ENCODE data around the gene TSHZ2.
A peak's percentile ranks its signal among the peaks of the same experiment; 100 is the strongest.

The TSHZ2 gene

GRCh38 chr20:53033176-53033575, 61.0 kb downstream of the TSHZ2 start:
- TF ChIP-seq, protein P1, sequence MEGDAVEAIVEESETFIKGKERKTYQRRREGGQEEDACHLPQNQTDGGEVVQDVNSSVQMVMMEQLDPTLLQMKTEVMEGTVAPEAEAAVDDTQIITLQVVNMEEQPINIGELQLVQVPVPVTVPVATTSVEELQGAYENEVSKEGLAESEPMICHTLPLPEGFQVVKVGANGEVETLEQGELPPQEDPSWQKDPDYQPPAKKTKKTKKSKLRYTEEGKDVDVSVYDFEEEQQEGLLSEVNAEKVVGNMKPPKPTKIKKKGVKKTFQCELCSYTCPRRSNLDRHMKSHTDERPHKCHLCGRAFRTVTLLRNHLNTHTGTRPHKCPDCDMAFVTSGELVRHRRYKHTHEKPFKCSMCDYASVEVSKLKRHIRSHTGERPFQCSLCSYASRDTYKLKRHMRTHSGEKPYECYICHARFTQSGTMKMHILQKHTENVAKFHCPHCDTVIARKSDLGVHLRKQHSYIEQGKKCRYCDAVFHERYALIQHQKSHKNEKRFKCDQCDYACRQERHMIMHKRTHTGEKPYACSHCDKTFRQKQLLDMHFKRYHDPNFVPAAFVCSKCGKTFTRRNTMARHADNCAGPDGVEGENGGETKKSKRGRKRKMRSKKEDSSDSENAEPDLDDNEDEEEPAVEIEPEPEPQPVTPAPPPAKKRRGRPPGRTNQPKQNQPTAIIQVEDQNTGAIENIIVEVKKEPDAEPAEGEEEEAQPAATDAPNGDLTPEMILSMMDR (IDR thresholded peaks at IDR 0.05): no peak
- peak overlapping the region in 1 of 2 donors; percentile 48 for H3K27ac ChIP-seq
- H3K4me3 ChIP-seq: no peak overlapping the region
- no peak for DNase-seq (ENCODE audit: low spot score)

GRCh38 chr20:53034899-53035298, 62.7 kb downstream of the TSHZ2 start:
- Histone ChIP-seq H3K4me3 (no peak overlapping the region), H3K27ac (no peak overlapping the region)
- no peak for DNase-seq (ENCODE audit: low spot score)
- TF ChIP-seq, protein P1 (IDR thresholded peaks at IDR 0.05): no peak

DNA sequence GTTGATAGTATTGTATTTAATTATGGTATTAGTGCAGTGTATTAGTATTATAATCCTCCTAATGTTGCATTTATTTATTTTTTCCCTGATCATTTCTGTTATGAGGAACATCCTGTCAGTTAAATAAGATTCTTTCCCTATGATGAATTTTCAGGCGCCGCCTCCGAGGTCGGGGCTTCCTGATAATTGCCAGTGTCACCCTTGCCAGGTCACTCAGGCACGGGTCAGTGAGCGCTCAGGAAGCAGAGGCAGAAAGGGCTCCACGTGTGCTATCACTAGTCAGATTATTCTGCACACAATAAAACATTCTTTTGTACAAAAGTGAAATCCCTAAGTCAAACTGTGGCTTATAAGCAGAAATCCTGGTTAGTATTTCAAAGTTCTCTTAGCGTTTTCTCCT, 64.8 kb downstream of the TSHZ2 start:
- DNase-seq (ENCODE audit: low spot score): no peak
- TF ChIP-seq, protein P1 (IDR thresholded peaks at IDR 0.05): no peak
- H3K4me3 ChIP-seq: no peak overlapping the region

DNA sequence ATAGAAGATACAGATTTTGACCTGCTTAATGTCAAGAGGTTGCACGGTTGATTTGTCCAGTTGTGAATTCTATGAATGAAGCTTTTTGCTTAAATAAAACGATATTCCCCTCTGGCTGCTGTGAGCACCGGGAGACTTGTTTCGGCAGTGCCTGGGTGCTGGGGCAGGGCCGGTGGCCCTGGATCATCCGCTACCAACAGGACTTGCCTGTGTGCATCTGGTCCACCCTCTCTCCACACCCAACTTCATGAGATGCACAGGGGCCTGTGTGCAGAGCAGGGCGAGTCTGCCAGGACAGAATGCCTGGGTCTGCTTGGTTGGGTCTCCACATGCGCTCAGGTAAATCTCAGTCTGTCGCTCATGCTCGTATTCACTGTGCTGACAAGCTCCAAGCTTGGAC, 65.5 kb downstream of the TSHZ2 start:
- Histone ChIP-seq H3K27ac (no peak overlapping the region), H3K4me3 (no peak overlapping the region)
- TF ChIP-seq, protein P1 (IDR thresholded peaks at IDR 0.05): no peak
- DNase-seq (ENCODE audit: low spot score): no peak

More for the DNA sequence above, 64.8 kb downstream of the TSHZ2 start:
- no peak overlapping the region for H3K27ac ChIP-seq

DNA sequence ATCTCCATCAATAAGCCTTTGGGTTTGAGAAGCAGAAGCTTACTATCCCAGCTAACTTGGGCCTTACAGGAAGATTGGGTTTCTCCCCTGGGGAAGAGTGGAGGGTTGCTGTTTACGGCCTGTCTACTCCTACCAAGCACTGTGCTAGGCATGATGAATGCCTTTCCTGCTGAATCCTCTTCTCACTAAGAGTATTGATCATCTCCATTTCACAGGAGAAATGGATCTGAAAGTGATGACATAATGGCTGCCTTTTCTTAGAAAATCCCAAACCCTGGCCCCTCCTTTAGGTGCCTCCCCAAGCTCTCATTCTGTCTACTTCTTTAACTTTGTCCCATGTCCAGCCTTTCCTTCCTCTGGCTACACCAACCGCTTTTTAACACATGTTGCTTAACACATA, 66.1 kb downstream of the TSHZ2 start:
- DNase-seq (ENCODE audit: low spot score): no peak
- no peak overlapping the region for H3K27ac ChIP-seq
- TF ChIP-seq, protein P1 (IDR thresholded peaks at IDR 0.05): no peak
- H3K4me3 ChIP-seq: no peak overlapping the region

- DNase-seq (ENCODE audit: low spot score): no peak
- Histone ChIP-seq H3K27ac (peak overlapping the region in 1 of 2 donors; percentile 63), H3K4me3 (no peak overlapping the region)
- TF ChIP-seq, protein P1 (IDR thresholded peaks at IDR 0.05): no peak
These were observed 68.8 kb downstream of the TSHZ2 start for GRCh38 chr20:53040693-53041589.

GRCh38 chr20:53042521-53042920, 70.4 kb downstream of the TSHZ2 start:
- TF ChIP-seq, protein P1 (IDR thresholded peaks at IDR 0.05): no peak
- no peak overlapping the region for H3K27ac ChIP-seq
- no peak overlapping the region for H3K4me3 ChIP-seq
- DNase-seq (ENCODE audit: low spot score): no peak

Measured in coronary artery (tissue), 2 donors.